Heart left ventricle (tissue), 16 donors: ENCODE measurements around the gene AFDN. TPM values are rescaled to one million over a fixed set of nuclear protein-coding genes. Genes with fewer than 3 reads are reported as not detected.

Experiments used
- ATAC-seq, 4 donors: fragments of 200-7000 bp; cut with Tn5 transposase; one replicate each; pipeline ENCODE4 v1.9.1; 2020 to 2022; ENCODE audit warnings: moderate library complexity in 4 of 4, mild to moderate bottlenecking in 3 of 4, moderate number of reproducible peaks in 1 of 4
- DNase-seq, 5 donors: peaks; one replicate each; pipeline ENCODE4 v3.0.0-alpha.2; 2020
- H3K27ac ChIP-seq, 12 donors: fragments of 200-600 bp; sonication (generic) in 4 of 12; one replicate each; pipeline versions ENCODE4 v1.5.0 to v1.8.0; 2016 to 2022; ENCODE audit warnings: mild to moderate bottlenecking in 2 of 12
- H3K27me3 ChIP-seq, 9 donors: fragments of 200-600 bp; sonication (generic) in 2 of 9; one replicate each; pipeline versions ENCODE4 v1.5.1 to v1.8.0; 2016 to 2022; ENCODE audit warnings: mild to moderate bottlenecking in 3 of 9
- H3K36me3 ChIP-seq, 9 donors: fragments of 200-600 bp; sonication (generic) in 2 of 9; one replicate each; pipeline versions ENCODE4 v1.5.0 to v1.8.0; 2018 to 2022; ENCODE audit warnings: mild to moderate bottlenecking in 2 of 9
- H3K4me1 ChIP-seq, 12 donors: fragments of 200-600 bp; sonication (generic) in 4 of 12; one replicate each; pipeline versions ENCODE4 v1.5.0 to v1.8.0; 2016 to 2022; ENCODE audit warnings: mild to moderate bottlenecking in 3 of 12
- H3K4me3 ChIP-seq, 12 donors: fragments of 200-600 bp; sonication (generic) in 4 of 12; one replicate each; pipeline versions ENCODE4 v1.5.0 to v1.8.0; 2017 to 2022; ENCODE audit warnings: mild to moderate bottlenecking in 9 of 12, moderate library complexity in 4 of 12
- H3K9me3 ChIP-seq, 12 donors: fragments of 200-600 bp; sonication (generic) in 4 of 12; one replicate each; pipeline versions ENCODE4 v1.5.0 to v1.8.0; 2016 to 2022; ENCODE audit warnings: mild to moderate bottlenecking in 1 of 12
- CTCF ChIP-seq, 12 donors: fragments of 200-600 bp; sonication (generic) in 4 of 12; IDR thresholded peaks; one replicate each; pipeline versions ENCODE4 v1.5.0 to v1.8.0; 2018 to 2022; ENCODE audit warnings: antibody characterized with exemption in 12 of 12, mild to moderate bottlenecking in 5 of 12
- POLR2A ChIP-seq, 2 donors: fragments of 450-650 bp; IDR thresholded peaks; one replicate each; pipeline ENCODE4 v1.6.1; 2017; ENCODE audit warnings: antibody characterized with exemption in 2 of 2, mild to moderate bottlenecking in 2 of 2, moderate library complexity in 2 of 2
- WGBS, 4 donors: extraction: QIAGEN DNeasy Blood & Tissue Kit in 2 of 4; methylation state at CpG; one replicate each; pipeline versions ENCODE4 v1.1.5 to v1.1.7; 2013 to 2018; 5-methylcytosine and 5-hydroxymethylcytosine counted together
- intact Hi-C, 10 donors: fragments of 100-400 bp; cut with DNase I; formaldehyde crosslinking; loops; one replicate each; pipeline versions ENCODE4 v1.11.1 to v1.14.2; 2022
- polyA plus RNA-seq, 2 donors: library from polyadenylated mRNA; stranded (reverse); fragments of 200-250 nt; gene quantifications; one replicate each; pipeline ENCODE4 v1.2.3, GENCODE V29; 2013
- total RNA-seq, 9 donors: library from RNA; depleted of rRNA in 2 of 9; stranded (reverse); fragments of >200 nt in 2 of 9; fragmentation: NEBNext Ultra II Directional in 3 of 9; extraction: Animal tissue kit (Norgen Biotek cat#: 25700) in 3 of 9; gene quantifications; one replicate each; pipeline versions ENCODE4 v1.1.0 to v1.2.4, GENCODE V29; 2016 to 2023
- donor health status: ischemic (EF 13 %, LVEDD 7.1; RV severe dilation, severe dysfunction).
- donor health status: healthy with polysubstance abuse.
- donor health status: DM: no; HTN: yes; CAD: no.
- donor health status: DM: no; HTN: no; CAD: no.
- donor health status: ischemic (EF 25% LVEDD 6.9; RV normal size, moderate dysfunction).
- donor health status: ischemic (EF 25% LVEDD 5.7; RV mildly dilated, moderate dysfunction).
- donor health status: healthy.
- donor health status: DM: yes; HTN: yes; CAD: no.
- donor health status: ischemic (EF 35%, LVEDD 5.7; RV mildly dilated, moderate dysfunction).
- donor health status: nonischemic (EF 11% LVEDD 7.7; RV severe dilation, severe dysfunction).
- donor health status: DM: yes; HTN: yes; CAD: no.
- donor health status: PGD.
- donor health status: ischemic (EF 29% LVEDD 5.4; RV normal size, mild dysfunction).
- donor health status: nonischemic (EF 23%, LVEDD 6.1; RV moderate dilation, normal function).

Gene AFDN
- total and polyA plus RNA-seq, 11 donors, result 27.6 to 100 (median 50.4) TPM

GRCh38 chr6:167966540-167966905 is 139.8 kb downstream of the AFDN start:
- WGBS, 4 donors, result 62 to 82% (median 79%) methylated on average over 8 of the region's 8 CpGs
- TF ChIP-seq POLR2A (IDR thresholded peaks at IDR 0.05) (no peak), CTCF (IDR thresholded peaks at IDR 0.05) (no peak)
- H3K4me1 ChIP-seq, result peaks cover 0 to 52% (median 10%) of the 10 kb centered on the region in 12 donors
- H3K27ac ChIP-seq, result peak overlapping the region in 11 of 12 donors; percentile 34 to 88 (median 73)
- ATAC-seq (peak; percentile 17 to 47 (median 21)), DNase-seq (no peak)
- no peaks in the 10 kb centered on the region for H3K9me3 ChIP-seq
- peaks cover 0 to 96% (median 70%) of the 10 kb centered on the region in 9 donors for H3K36me3 ChIP-seq
- no peaks in the 10 kb centered on the region for H3K27me3 ChIP-seq
- intact Hi-C loops, result loop anchor here in 3 of 10 donors (1.0 to 5.0 kb wide), 4 partner anchors 17 to 71 kb away; no protein-coding TSS in a partner anchor
- H3K4me3 ChIP-seq, result peak overlapping the region in 1 of 12 donors; percentile 26

GRCh38 chr6:167968091-167968490 is 141.4 kb downstream of the AFDN start:
- no peaks in the 10 kb centered on the region for H3K27me3 ChIP-seq
- no peak overlapping the region for H3K4me3 ChIP-seq
- H3K4me1 ChIP-seq, result peaks cover 0 to 39% (median 7%) of the 10 kb centered on the region in 12 donors
- H3K27ac ChIP-seq, result peak overlapping the region in 3 of 12 donors; percentile 74 to 82 (median 80)
- intact Hi-C loops, result loop anchor here in 1 of 10 donors (5.0 kb wide), 1 partner anchor 69 kb away; no protein-coding TSS in a partner anchor
- H3K36me3 ChIP-seq, result peaks cover 0 to 88% (median 62%) of the 10 kb centered on the region in 9 donors
- TF ChIP-seq CTCF (IDR thresholded peaks at IDR 0.05), result peak in 10 of 12 donors; percentile 12 to 50 (median 35)
- no peak for TF ChIP-seq POLR2A (IDR thresholded peaks at IDR 0.05)
- no peak for ATAC-seq
- H3K9me3 ChIP-seq, result no peaks in the 10 kb centered on the region
- DNase-seq, result no peak
- WGBS, 4 donors, result 61 to 89% (median 83%) methylated on average over 6 of the region's 6 CpGs

GRCh38 chr6:167970230-167970629 is 143.5 kb downstream of the AFDN start:
- DNase-seq (peak in 2 of 5 donors; percentile 57 to 68), ATAC-seq (peak; percentile 66 to 90 (median 70))
- H3K4me3 ChIP-seq, result no peak overlapping the region
- H3K36me3 ChIP-seq, result peaks cover 0 to 69% (median 49%) of the 10 kb centered on the region in 9 donors
- H3K9me3 ChIP-seq, result no peaks in the 10 kb centered on the region
- TF ChIP-seq CTCF (IDR thresholded peaks at IDR 0.05), result no peak
- WGBS, 4 donors, result 53 to 61% (median 55%) methylated on average over 10 of the region's 10 CpGs
- intact Hi-C loops, result no loop called here
- peak overlapping the region; percentile 8 to 75 (median 55) for H3K27ac ChIP-seq
- H3K27me3 ChIP-seq, result no peaks in the 10 kb centered on the region
- H3K4me1 ChIP-seq, result peaks cover 0 to 30% (median 7%) of the 10 kb centered on the region in 12 donors

GRCh38 chr6:167972193-167972592 is 145.5 kb downstream of the AFDN start:
- peaks cover 0 to 50% (median 33%) of the 10 kb centered on the region in 9 donors for H3K36me3 ChIP-seq
- peaks cover 0 to 21% (median 6%) of the 10 kb centered on the region in 12 donors for H3K4me1 ChIP-seq
- ATAC-seq (no peak), DNase-seq (no peak)
- H3K4me3 ChIP-seq, result no peak overlapping the region
- intact Hi-C loops, result no loop called here
- WGBS, 4 donors, result 94 to 97% (median 95%) methylated on average over 10 of the region's 10 CpGs
- TF ChIP-seq POLR2A (IDR thresholded peaks at IDR 0.05), result no peak
- no peak for TF ChIP-seq CTCF (IDR thresholded peaks at IDR 0.05)
- peak overlapping the region in 1 of 12 donors; percentile 56 for H3K27ac ChIP-seq
- H3K27me3 ChIP-seq, result no peaks in the 10 kb centered on the region
- no peaks in the 10 kb centered on the region for H3K9me3 ChIP-seq
